Skeletal muscle satellite cell (primary cell): Measurements from ENCODE around the gene MTO1. TPM values are rescaled to one million over a fixed set of nuclear protein-coding genes. Genes with fewer than 3 reads are reported as not detected.
"Not testable (repeated sequence)": the region's sequence is repeated elsewhere in the genome, so short reads cannot be mapped to it uniquely, and the experiment has no call there.

Experiments
- H3K27me3 ChIP-seq: 2 replicates; pipeline ENCODE4 v1.7.0; 2013; ENCODE audit warnings: low read length; ENCODE audit not compliant: control insufficient read depth, insufficient read depth
- H3K36me3 ChIP-seq: 2 replicates; pipeline ENCODE4 v1.7.0; 2013; ENCODE audit warnings: mild to moderate bottlenecking, control low read depth, low read length; ENCODE audit not compliant: insufficient read depth
- H3K4me1 ChIP-seq: 2 replicates; pipeline ENCODE4 v1.7.0; 2013; ENCODE audit warnings: low read length; ENCODE audit not compliant: control insufficient read depth, insufficient read depth
- H3K4me2 ChIP-seq: 2 replicates; pipeline ENCODE4 v1.7.0; 2013; ENCODE audit warnings: mild to moderate bottlenecking, low read length
- H3K4me3 ChIP-seq: 2 replicates; pipeline ENCODE4 v1.7.0; 2013; ENCODE audit warnings: low read length
- H3K9ac ChIP-seq: 2 replicates; pipeline ENCODE4 v1.7.0; 2013; ENCODE audit warnings: mild to moderate bottlenecking, low read depth, low read length, moderate library complexity
- H3K9me3 ChIP-seq: replicated peaks from 2 replicates; pipeline ENCODE4 v1.7.0; 2013; ENCODE audit warnings: mild to moderate bottlenecking, control low read depth, low read length
- small RNA-seq: library from RNA; depleted of rRNA; stranded (forward); fragments of <200 nt; gene quantifications from one replicate; pipeline ENCODE3, GENCODE V24; 2012

The MTO1 gene

GRCh38 chr6:73542481-73542880 lies 80.9 kb downstream of the MTO1 start:
- H3K4me1 ChIP-seq, H3K27me3 ChIP-seq, H3K9ac ChIP-seq, H3K36me3 ChIP-seq, H3K9me3 ChIP-seq, H3K4me3 ChIP-seq, H3K4me2 ChIP-seq: not testable (repeated sequence)

DNA sequence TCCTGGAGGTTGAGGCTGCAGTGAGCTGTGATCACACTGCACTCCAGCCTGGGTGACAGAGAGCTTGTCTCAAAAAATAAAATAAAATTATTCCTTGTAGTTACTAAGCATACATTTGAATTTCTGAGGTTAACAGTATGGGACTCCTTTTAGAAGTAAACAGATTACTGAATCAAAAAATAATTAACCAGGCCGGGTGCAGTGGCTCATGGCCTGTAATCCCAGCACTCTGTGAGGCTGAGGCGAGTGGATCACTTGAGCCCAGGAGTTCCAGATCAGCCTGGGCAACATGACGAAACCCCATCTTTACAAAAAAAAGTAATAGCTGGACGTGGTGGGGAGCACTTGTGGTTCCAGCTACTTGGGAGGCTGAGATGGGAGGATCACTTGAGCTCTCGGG lies 81.4 kb downstream of the MTO1 start:
- Histone ChIP-seq H3K4me2 (no peak overlapping the region), H3K9ac (no peak overlapping the region), H3K9me3 (no peaks in the 10 kb centered on the region), H3K36me3 (no peaks in the 10 kb centered on the region), H3K27me3 (no peaks in the 10 kb centered on the region), H3K4me3 (no peak overlapping the region), H3K4me1 (no peaks in the 10 kb centered on the region)

DNA sequence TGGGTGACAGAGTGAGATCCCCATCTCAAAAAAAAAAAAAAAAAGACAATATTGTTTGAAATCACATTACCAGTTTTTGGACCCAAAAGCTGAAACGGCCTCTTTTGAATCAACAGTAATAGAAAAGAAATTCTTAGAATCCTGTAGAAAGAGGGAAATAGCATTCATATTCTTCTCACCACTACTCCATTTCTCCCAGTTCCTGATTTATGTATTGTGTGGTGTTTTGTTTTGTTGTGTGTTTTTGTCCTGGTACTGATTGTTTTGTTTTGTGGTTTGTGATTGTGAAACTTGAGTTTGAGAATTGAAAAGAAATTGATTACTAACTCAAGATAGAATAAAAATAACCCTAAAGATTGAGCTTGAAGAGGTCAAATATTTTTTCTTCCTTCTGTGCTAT lies 85.5 kb downstream of the MTO1 start:
- no peak overlapping the region for H3K9ac ChIP-seq
- H3K4me1 ChIP-seq = no peaks in the 10 kb centered on the region
- H3K36me3 ChIP-seq = no peaks in the 10 kb centered on the region
- no peak overlapping the region for H3K4me2 ChIP-seq
- no peak overlapping the region for H3K4me3 ChIP-seq
- H3K27me3 ChIP-seq = no peaks in the 10 kb centered on the region
- H3K9me3 ChIP-seq = no peaks in the 10 kb centered on the region

GRCh38 chr6:73548458-73549446 lies 87.2 kb downstream of the MTO1 start:
- Histone ChIP-seq H3K9me3 (no peaks in the 10 kb centered on the region), H3K27me3 (no peaks in the 10 kb centered on the region), H3K4me1 (no peaks in the 10 kb centered on the region), H3K4me2 (no peak overlapping the region), H3K36me3 (no peaks in the 10 kb centered on the region), H3K9ac (no peak overlapping the region), H3K4me3 (no peak overlapping the region)

GRCh38 chr6:73551115-73551514 lies 89.6 kb downstream of the MTO1 start:
- not testable (repeated sequence) for H3K4me1 ChIP-seq, H3K9ac ChIP-seq, H3K4me3 ChIP-seq, H3K36me3 ChIP-seq, H3K9me3 ChIP-seq, H3K4me2 ChIP-seq, H3K27me3 ChIP-seq

GRCh38 chr6:73555380-73555949 lies 93.9 kb downstream of the MTO1 start:
- not testable (repeated sequence) for H3K9me3 ChIP-seq, H3K9ac ChIP-seq, H3K4me3 ChIP-seq, H3K4me2 ChIP-seq, H3K27me3 ChIP-seq, H3K4me1 ChIP-seq, H3K36me3 ChIP-seq

GRCh38 chr6:73556836-73557235 lies 95.3 kb downstream of the MTO1 start:
- Histone ChIP-seq H3K9me3 (no peaks in the 10 kb centered on the region), H3K4me2 (no peak overlapping the region), H3K36me3 (no peaks in the 10 kb centered on the region), H3K4me3 (no peak overlapping the region), H3K9ac (no peak overlapping the region), H3K4me1 (no peaks in the 10 kb centered on the region), H3K27me3 (no peaks in the 10 kb centered on the region)

Small RNA genes lying within 50 kb of the gene (small RNA-seq; reads per million reads assigned to genes)
- gene AL603910.2 (not detected), gene RN7SL827P (not detected), gene RNU6-975P (not detected)
